Transverse colon (tissue), 3 donors: Measurements from ENCODE around the gene SLC39A3.

Source experiments
- POLR2A ChIP-seq: fragments of 450-650 bp; IDR thresholded peaks from one replicate; pipeline ENCODE4 v1.6.1; 2016; ENCODE audit warnings: antibody characterized with exemption, mild to moderate bottlenecking, moderate library complexity
- TF ChIP-seq, protein P1 (sequence below), 5 experiments: fragments of 200-600 bp in 3 of 5; fragments of 450-650 bp in 2 of 5; sonication (generic) in 3 of 5; IDR thresholded peaks; 1 replicate in 2 of 5; 2 replicates in 3 of 5; pipeline ENCODE4 v1.5.1; 2016 to 2017; ENCODE audit warnings: antibody characterized with exemption in 5 of 5, inconsistent platforms in 3 of 5, mild to moderate bottlenecking in 2 of 5, moderate library complexity in 1 of 5

GRCh38 chr19:2761876-2762782 is 22.3 kb upstream of the SLC39A3 start:
- no peak for TF ChIP-seq POLR2A
- TF ChIP-seq, protein P1, sequence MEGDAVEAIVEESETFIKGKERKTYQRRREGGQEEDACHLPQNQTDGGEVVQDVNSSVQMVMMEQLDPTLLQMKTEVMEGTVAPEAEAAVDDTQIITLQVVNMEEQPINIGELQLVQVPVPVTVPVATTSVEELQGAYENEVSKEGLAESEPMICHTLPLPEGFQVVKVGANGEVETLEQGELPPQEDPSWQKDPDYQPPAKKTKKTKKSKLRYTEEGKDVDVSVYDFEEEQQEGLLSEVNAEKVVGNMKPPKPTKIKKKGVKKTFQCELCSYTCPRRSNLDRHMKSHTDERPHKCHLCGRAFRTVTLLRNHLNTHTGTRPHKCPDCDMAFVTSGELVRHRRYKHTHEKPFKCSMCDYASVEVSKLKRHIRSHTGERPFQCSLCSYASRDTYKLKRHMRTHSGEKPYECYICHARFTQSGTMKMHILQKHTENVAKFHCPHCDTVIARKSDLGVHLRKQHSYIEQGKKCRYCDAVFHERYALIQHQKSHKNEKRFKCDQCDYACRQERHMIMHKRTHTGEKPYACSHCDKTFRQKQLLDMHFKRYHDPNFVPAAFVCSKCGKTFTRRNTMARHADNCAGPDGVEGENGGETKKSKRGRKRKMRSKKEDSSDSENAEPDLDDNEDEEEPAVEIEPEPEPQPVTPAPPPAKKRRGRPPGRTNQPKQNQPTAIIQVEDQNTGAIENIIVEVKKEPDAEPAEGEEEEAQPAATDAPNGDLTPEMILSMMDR (IDR thresholded peaks at IDR 0.05) = no peak
